Effector memory CD4-positive, alpha-beta T cell (primary cell): ENCODE results near the gene PTPRM.

ENCODE experiments used
- DNase-seq, 3 donors: peaks; one replicate each; pipeline ENCODE4 v3.0.0-alpha.2; 2020
- H3K27ac ChIP-seq: 2 replicates; pipeline ENCODE4 v1.7.0; 2013; ENCODE audit warnings: mild to moderate bottlenecking, low read length, moderate library complexity; ENCODE audit not compliant: insufficient read depth, poor library complexity, severe bottlenecking
- H3K27me3 ChIP-seq: replicated peaks from 2 replicates; pipeline ENCODE4 v1.7.0; 2013; ENCODE audit warnings: mild to moderate bottlenecking, low read length; ENCODE audit not compliant: insufficient read depth, control insufficient read depth, poor library complexity, severe bottlenecking
- H3K36me3 ChIP-seq: 2 replicates; pipeline ENCODE4 v1.7.0; 2013; ENCODE audit warnings: mild to moderate bottlenecking, low read length, moderate library complexity; ENCODE audit not compliant: control insufficient read depth, insufficient read depth
- H3K4me1 ChIP-seq: 2 replicates; pipeline ENCODE4 v1.7.0; 2013; ENCODE audit warnings: low read length, mild to moderate bottlenecking; ENCODE audit not compliant: control insufficient read depth, insufficient read depth, poor library complexity, severe bottlenecking
- H3K4me3 ChIP-seq: 2 replicates; pipeline ENCODE4 v1.7.0; 2013; ENCODE audit warnings: low read length, low read depth, mild to moderate bottlenecking; ENCODE audit not compliant: insufficient read depth, poor library complexity, severe bottlenecking
- H3K9me3 ChIP-seq: 2 replicates; pipeline ENCODE4 v1.7.0; 2013; ENCODE audit warnings: mild to moderate bottlenecking, low read length, moderate library complexity; ENCODE audit not compliant: control insufficient read depth

Gene PTPRM

GRCh38 chr18:7622721-7623120 is 55.6 kb downstream of the PTPRM start:
- H3K4me1 ChIP-seq = no peaks in the 10 kb centered on the region
- H3K27me3 ChIP-seq = no peaks in the 10 kb centered on the region
- H3K4me3 ChIP-seq = no peak overlapping the region
- H3K27ac ChIP-seq = no peak overlapping the region
- no peaks in the 10 kb centered on the region for H3K9me3 ChIP-seq
- no peaks in the 10 kb centered on the region for H3K36me3 ChIP-seq
- no peak for DNase-seq

- Histone ChIP-seq H3K27me3 (no peaks in the 10 kb centered on the region), H3K4me3 (no peak overlapping the region)
- no peak for DNase-seq
These were observed 56.6 kb downstream of the PTPRM start for GRCh38 chr18:7623681-7624080.

GRCh38 chr18:7624697-7625096 is 57.6 kb downstream of the PTPRM start:
- no peaks in the 10 kb centered on the region for H3K9me3 ChIP-seq
- H3K4me1 ChIP-seq = no peaks in the 10 kb centered on the region
- H3K27ac ChIP-seq = no peak overlapping the region
- H3K4me3 ChIP-seq = no peak overlapping the region
- no peaks in the 10 kb centered on the region for H3K36me3 ChIP-seq
- H3K27me3 ChIP-seq = no peaks in the 10 kb centered on the region
- no peak for DNase-seq

More at GRCh38 chr18:7623681-7624080, 56.6 kb downstream of the PTPRM start:
- Histone ChIP-seq H3K27ac (no peak overlapping the region), H3K36me3 (no peaks in the 10 kb centered on the region), H3K4me1 (no peaks in the 10 kb centered on the region), H3K9me3 (no peaks in the 10 kb centered on the region)

DNA sequence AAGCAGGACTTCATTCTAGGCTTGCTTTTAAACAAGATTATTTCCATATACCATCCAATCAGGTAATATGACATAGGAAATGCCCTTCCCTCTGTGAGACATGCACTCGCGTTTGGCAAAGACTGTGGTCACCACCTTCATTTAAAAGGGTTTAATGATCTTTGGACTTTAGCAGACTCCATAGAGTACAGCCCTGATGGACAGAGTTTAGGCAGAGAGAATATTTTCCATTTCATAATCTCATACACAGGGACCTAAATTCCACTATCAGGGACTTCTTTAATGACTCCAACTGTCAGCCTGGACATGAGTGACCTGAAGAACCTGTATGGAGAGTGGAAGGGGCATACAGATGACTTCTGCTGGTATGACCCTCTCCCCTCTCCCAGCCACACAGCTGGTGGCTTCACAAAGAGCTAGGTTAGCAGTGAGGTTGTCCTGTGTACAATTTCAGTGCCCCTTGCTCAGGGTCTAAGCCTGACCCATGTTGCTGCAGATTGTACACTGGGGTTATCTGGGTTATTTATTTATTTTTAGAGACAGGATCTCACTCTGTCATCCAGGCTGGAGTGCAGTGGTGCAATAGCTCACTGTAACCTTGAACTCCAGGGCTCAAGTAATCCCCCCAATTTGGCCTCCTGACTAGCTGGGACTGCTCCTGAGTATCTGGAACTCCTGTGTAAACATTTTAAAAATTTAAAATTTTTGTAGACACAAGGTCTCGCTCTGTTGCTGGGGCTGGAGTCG is 59.2 kb downstream of the PTPRM start:
- Histone ChIP-seq H3K27ac (no peak overlapping the region), H3K27me3 (no peaks in the 10 kb centered on the region), H3K9me3 (no peaks in the 10 kb centered on the region), H3K4me3 (no peak overlapping the region), H3K36me3 (no peaks in the 10 kb centered on the region), H3K4me1 (no peaks in the 10 kb centered on the region)
- no peak for DNase-seq

- H3K4me1 ChIP-seq = no peaks in the 10 kb centered on the region
- DNase-seq = no peak
- H3K27ac ChIP-seq = no peak overlapping the region
- no peaks in the 10 kb centered on the region for H3K9me3 ChIP-seq
- no peaks in the 10 kb centered on the region for H3K36me3 ChIP-seq
- no peaks in the 10 kb centered on the region for H3K27me3 ChIP-seq
- H3K4me3 ChIP-seq = no peak overlapping the region
These were observed 59.9 kb downstream of the PTPRM start for GRCh38 chr18:7626922-7627440.

- no peaks in the 10 kb centered on the region for H3K4me1 ChIP-seq
- no peaks in the 10 kb centered on the region for H3K9me3 ChIP-seq
- DNase-seq = no peak
- no peaks in the 10 kb centered on the region for H3K27me3 ChIP-seq
- no peak overlapping the region for H3K4me3 ChIP-seq
- no peaks in the 10 kb centered on the region for H3K36me3 ChIP-seq
- no peak overlapping the region for H3K27ac ChIP-seq
These were observed 62.3 kb downstream of the PTPRM start for GRCh38 chr18:7629416-7629815.

DNA sequence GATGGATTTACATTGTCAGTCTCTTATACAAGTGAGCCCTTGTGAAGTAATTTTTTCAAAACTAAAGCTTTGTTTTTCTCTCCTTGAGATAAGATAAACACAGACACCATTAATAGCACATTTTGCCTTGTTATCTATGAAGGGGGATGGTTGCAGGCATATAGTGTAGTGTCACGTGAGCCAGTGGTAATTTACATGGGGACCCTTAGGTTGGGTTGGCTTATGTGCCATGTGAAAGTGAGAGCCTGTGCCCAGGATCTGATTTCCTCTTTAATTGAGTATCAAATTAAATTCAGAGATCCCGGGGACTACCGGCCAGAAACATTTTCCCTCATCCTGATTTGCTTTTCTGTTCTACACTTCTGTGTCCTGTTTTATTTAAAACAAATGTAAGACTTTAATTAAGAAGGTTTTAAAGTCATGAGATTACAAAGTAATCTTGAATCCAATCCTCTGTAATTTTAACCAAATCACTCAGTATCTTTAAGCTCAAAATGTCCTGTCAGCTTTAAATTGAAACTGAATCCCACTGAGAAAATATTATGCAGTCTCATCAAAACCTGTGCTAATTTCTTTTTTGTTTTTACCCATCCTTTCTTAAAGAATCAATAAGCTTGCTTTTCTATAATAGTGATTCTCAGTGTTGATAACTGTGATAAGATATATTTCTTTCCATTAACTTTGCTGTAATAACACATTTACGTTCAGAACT is 63.8 kb downstream of the PTPRM start:
- no peaks in the 10 kb centered on the region for H3K36me3 ChIP-seq

DNA sequence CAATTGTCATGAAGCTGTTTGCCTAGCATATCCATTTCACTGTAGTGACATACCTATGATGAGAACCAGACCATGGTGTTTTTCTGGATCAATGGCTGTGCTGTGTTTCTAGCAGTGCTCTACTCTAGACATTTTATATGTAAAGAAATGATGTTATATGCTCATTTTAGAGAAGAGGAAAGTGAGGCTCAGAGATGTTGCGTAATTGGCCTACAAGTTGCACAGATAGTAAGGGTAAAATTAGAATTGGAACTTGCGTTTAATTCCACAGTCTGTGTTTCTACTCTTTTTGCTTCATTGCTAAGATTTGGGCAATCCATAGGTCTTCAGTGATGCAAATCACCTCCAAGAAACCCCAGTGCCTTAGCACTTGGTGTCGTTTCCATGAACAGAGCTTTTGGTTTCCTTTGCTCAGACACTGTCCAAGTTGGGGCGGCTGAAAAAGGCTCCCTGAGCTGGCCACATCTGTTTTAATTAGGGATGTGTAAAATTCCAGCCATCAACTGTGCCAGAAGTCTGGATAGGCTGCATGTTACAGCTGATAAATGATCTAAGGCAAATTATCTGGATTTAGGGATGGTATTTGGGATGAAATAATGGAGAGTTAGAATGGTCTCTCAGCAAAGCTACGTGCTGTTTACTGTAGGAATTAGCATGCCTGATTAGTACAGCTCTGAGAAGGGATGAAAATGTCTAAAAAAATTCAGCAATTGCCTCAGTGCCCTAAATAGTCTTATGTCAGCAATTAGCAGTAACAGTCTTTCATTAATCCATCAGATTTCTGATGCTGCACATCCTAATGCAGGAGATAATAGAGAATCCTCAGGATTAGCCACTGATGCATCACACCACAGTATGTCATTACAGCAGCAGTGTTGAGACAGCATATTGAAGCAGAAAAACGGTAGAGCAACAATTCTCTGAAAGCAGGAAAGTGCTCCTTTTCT is 65.3 kb downstream of the PTPRM start:
- Histone ChIP-seq H3K27me3 (no peaks in the 10 kb centered on the region), H3K27ac (no peak overlapping the region), H3K36me3 (no peaks in the 10 kb centered on the region), H3K4me1 (no peaks in the 10 kb centered on the region), H3K4me3 (no peak overlapping the region), H3K9me3 (no peaks in the 10 kb centered on the region)
- no peak for DNase-seq

More for the DNA sequence above, 63.8 kb downstream of the PTPRM start:
- no peak overlapping the region for H3K4me3 ChIP-seq
- no peak overlapping the region for H3K27ac ChIP-seq
- H3K4me1 ChIP-seq = no peaks in the 10 kb centered on the region
- H3K27me3 ChIP-seq = no peaks in the 10 kb centered on the region
- no peak for DNase-seq
- no peaks in the 10 kb centered on the region for H3K9me3 ChIP-seq

DNA sequence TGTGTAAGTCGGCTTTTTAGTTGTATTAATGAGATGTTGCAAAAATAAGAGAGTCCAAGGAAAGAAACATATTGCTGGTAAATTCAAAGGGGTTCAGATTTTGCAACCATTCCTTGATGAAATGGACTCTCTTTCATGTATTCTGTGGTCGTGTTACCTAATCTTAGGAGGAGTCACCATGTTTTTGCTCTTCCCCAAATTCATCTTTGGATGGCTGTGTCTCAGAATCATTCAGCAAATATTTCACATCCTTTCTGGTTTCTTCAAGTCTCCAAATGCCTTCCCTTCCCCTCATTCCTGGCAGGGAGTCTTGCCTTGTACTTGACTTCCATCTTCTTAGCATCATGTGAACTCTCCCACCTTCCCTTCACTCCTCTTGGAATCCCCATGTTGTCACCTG is 66.1 kb downstream of the PTPRM start:
- Histone ChIP-seq H3K9me3 (no peaks in the 10 kb centered on the region), H3K4me1 (no peaks in the 10 kb centered on the region), H3K27ac (no peak overlapping the region), H3K27me3 (no peaks in the 10 kb centered on the region), H3K36me3 (no peaks in the 10 kb centered on the region), H3K4me3 (no peak overlapping the region)
- DNase-seq = no peak
